Cardiac muscle cell (in vitro differentiated cells and primary cell): ENCODE measurements around the gene DRAM2. TPM values are rescaled to one million over a fixed set of nuclear protein-coding genes. Genes with fewer than 3 reads are reported as not detected.

Source experiments
- DNase-seq, 2 donors: peaks; one replicate each; pipeline versions ENCODE4 v3.0.0 to v3.0.0-alpha.2; 2010 to 2017; ENCODE audit warnings: low read depth in 1 of 2, low spot score in 1 of 2
- H3K27ac ChIP-seq: fragments of 200-600 bp; sonication (generic); 2 replicates; pipeline ENCODE4 v1.5.1; 2016
- H3K27me3 ChIP-seq: fragments of 200-600 bp; sonication (generic); 2 replicates; pipeline ENCODE4 v1.6.0; 2016; ENCODE audit warnings: control low read depth
- H3K36me3 ChIP-seq: fragments of 200-600 bp; sonication (generic); 2 replicates; pipeline ENCODE4 v1.5.1; 2016; ENCODE audit warnings: control low read depth
- H3K4me1 ChIP-seq: fragments of 200-600 bp; sonication (generic); 2 replicates; pipeline ENCODE4 v1.8.1; 2017; ENCODE audit warnings: low read depth, mild to moderate bottlenecking, mixed run types
- H3K4me3 ChIP-seq: fragments of 200-600 bp; sonication (generic); 2 replicates; pipeline ENCODE4 v1.5.1; 2016; ENCODE audit warnings: mild to moderate bottlenecking
- H3K9me3 ChIP-seq: fragments of 200-600 bp; sonication (generic); 2 replicates; pipeline ENCODE4 v1.5.1; 2017; ENCODE audit warnings: low read depth, mild to moderate bottlenecking, control low read depth
- polyA plus RNA-seq: library from polyadenylated mRNA; unstranded; fragments of >200 nt; fragmentation: Nextera tagmentation; extraction: Ambion mirVana; gene quantifications from 2 replicates; pipeline ENCODE4 v1.2.1, GENCODE V29; 2016
- total RNA-seq: library from RNA; depleted of rRNA; stranded (reverse); fragments of >200 nt; gene quantifications from 2 replicates; pipeline ENCODE4 v1.2.3, GENCODE V29; 2016
- TF ChIP-seq, protein P1 (sequence below): IDR thresholded peaks from 2 replicates; pipeline ENCODE4 v1.5.1; 2012; ENCODE audit warnings: low read depth, mild to moderate bottlenecking, low read length

Gene DRAM2
- total and polyA plus RNA-seq, 2 experiments from 2014 or later = 64.7 to 69.2 TPM

DNA sequence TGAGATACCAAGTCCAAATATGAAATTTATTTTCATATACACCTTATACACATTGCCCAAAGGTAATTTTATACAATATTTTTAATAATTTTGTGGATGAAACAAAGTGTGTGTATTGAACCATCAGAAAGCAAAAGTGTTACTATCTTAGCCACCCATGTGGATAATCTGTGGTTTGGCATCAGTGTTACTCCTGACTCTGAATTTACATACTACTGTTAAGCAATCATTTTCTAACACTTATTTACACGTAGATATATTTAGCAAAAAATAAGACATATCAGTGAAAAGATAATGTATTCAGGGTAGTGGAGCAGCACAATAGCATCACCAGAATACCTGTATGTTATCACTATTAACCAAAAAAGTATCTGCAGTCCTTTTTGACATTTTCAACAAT lies 36.8 kb upstream of the DRAM2 start:
- Histone ChIP-seq H3K27ac (no peak overlapping the region), H3K27me3 (no peaks in the 10 kb centered on the region), H3K4me3 (no peak overlapping the region), H3K9me3 (no peaks in the 10 kb centered on the region), H3K4me1 (no peaks in the 10 kb centered on the region), H3K36me3 (peaks cover 14% of the 10 kb centered on the region)
- DNase-seq = no peak
- TF ChIP-seq, protein P1, sequence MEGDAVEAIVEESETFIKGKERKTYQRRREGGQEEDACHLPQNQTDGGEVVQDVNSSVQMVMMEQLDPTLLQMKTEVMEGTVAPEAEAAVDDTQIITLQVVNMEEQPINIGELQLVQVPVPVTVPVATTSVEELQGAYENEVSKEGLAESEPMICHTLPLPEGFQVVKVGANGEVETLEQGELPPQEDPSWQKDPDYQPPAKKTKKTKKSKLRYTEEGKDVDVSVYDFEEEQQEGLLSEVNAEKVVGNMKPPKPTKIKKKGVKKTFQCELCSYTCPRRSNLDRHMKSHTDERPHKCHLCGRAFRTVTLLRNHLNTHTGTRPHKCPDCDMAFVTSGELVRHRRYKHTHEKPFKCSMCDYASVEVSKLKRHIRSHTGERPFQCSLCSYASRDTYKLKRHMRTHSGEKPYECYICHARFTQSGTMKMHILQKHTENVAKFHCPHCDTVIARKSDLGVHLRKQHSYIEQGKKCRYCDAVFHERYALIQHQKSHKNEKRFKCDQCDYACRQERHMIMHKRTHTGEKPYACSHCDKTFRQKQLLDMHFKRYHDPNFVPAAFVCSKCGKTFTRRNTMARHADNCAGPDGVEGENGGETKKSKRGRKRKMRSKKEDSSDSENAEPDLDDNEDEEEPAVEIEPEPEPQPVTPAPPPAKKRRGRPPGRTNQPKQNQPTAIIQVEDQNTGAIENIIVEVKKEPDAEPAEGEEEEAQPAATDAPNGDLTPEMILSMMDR = no peak

DNA sequence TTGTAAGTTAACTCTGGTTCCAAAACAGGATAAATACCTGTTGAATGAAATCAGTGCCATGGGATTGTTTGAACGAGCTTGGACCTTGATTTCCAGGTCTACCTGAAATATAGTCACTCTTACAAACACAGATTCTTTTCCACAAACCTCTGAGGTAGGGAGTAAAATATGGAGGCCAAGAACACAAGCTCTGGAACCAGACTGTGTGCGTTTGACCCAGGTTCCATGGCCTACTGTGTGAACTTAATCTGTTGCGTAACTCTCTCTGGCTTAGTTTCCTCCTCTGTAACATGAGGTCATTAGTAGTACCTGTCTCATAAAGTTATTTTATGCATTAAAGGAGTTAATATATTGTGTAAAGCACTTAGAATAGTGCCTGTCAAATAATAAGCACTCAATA lies 35.5 kb upstream of the DRAM2 start:
- no peaks in the 10 kb centered on the region for H3K4me1 ChIP-seq
- no peak overlapping the region for H3K27ac ChIP-seq
- H3K27me3 ChIP-seq = no peaks in the 10 kb centered on the region
- no peaks in the 10 kb centered on the region for H3K9me3 ChIP-seq
- no peak for DNase-seq
- TF ChIP-seq, protein P1 = no peak
- peaks cover 14% of the 10 kb centered on the region for H3K36me3 ChIP-seq
- no peak overlapping the region for H3K4me3 ChIP-seq

DNA sequence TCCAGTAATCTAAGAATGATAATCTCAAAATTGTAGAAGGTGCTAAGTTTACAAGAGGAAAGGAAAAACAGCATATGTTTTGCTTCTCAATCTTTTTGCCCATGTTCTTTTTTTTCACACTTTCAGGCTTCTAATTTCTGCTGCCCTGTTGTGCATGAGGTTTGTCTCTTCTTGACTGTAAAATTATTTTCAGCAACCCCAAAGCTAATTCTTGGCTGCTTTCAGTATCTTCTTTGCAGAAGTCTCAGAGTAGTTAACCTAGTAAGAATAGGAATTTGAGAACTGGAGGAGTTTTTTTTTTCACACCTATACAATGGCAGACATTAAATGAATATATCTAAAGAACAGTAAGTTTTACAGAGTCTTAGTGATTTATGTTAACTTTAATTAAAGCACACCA lies 34.2 kb upstream of the DRAM2 start:
- Histone ChIP-seq H3K4me3 (no peak overlapping the region), H3K9me3 (no peaks in the 10 kb centered on the region), H3K27ac (no peak overlapping the region), H3K4me1 (no peaks in the 10 kb centered on the region), H3K27me3 (no peaks in the 10 kb centered on the region), H3K36me3 (peaks cover 14% of the 10 kb centered on the region)
- TF ChIP-seq, protein P1 = no peak
- no peak for DNase-seq

DNA sequence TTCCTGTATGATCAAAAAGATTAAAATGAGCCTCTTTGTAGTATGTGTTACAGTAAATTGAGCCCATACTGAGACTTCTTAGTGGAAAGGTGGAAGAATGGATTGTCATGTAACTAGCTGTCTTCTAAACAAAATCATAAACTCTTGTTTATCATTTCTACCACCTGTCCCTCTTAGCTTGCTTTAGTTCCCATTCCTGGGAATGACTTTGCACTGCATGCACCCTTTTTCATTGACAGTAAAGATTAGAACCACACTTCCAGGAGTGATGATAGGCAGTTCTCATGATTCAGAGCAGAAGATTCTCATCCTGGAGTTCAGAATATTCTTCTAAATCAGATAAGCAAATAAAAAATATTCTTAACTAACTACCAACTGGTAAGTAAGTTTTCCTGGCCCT lies 32.6 kb upstream of the DRAM2 start:
- Histone ChIP-seq H3K27me3 (no peaks in the 10 kb centered on the region), H3K4me1 (no peaks in the 10 kb centered on the region), H3K27ac (no peak overlapping the region), H3K4me3 (no peak overlapping the region), H3K9me3 (no peaks in the 10 kb centered on the region), H3K36me3 (peaks cover 18% of the 10 kb centered on the region)
- DNase-seq = no peak
- TF ChIP-seq, protein P1 = no peak

DNA sequence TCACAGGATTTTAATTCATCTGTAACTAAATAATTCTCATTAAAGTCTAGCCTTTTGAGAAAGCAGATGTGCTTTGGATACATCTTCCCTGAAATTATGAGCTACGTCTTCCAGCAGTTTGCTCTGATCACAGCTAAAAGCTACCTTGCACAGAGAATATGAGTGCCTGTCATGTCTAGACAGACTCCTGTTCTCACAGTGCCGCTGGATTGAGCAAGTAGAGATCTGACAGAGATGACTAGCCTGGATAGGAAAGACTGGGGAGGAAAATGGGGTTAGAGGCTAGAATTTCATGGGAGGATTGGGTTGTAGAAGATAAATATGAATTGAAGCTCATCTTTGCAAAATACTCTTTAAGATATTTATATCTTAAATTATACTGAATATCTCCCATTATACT lies 24.3 kb upstream of the DRAM2 start:
- TF ChIP-seq, protein P1 = no peak
- no peak overlapping the region for H3K4me3 ChIP-seq
- no peaks in the 10 kb centered on the region for H3K27me3 ChIP-seq
- peaks cover 20% of the 10 kb centered on the region for H3K36me3 ChIP-seq
- no peak overlapping the region for H3K27ac ChIP-seq
- H3K9me3 ChIP-seq = no peaks in the 10 kb centered on the region
- H3K4me1 ChIP-seq = peaks cover 5% of the 10 kb centered on the region
- DNase-seq = no peak

DNA sequence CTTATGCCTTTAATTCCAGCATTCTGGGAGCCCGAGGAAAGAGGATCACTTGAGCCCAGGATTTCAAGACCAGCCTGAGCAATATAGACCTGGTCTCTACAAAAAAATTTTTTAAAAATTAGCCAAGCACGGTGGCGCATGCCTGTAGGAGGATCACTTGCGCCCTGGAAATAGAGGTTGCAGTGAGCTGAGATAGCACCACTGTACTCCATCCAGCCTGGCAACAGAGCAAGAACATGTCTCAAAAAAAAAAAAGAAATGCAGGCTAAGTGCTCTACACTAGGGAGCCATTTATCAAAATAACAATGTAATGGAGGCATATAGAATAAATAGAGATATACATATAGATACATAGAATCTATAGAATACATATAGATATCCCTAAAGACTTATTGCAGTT lies 23.5 kb upstream of the DRAM2 start:
- peaks cover 5% of the 10 kb centered on the region for H3K4me1 ChIP-seq
- H3K27ac ChIP-seq = no peak overlapping the region
- no peak overlapping the region for H3K4me3 ChIP-seq
- TF ChIP-seq, protein P1 = no peak
- no peaks in the 10 kb centered on the region for H3K27me3 ChIP-seq
- peaks cover 21% of the 10 kb centered on the region for H3K36me3 ChIP-seq
- H3K9me3 ChIP-seq = no peaks in the 10 kb centered on the region
- no peak for DNase-seq
